NT2/D1 (cell line): ENCODE results near the gene BATF3.

Experiments used
- SUZ12 ChIP-seq: IDR thresholded peaks from 2 replicates; pipeline ENCODE4 v1.6.1; 2011; ENCODE audit not compliant: insufficient read length, insufficient read depth; ENCODE audit errors: extremely low read depth
- YY1 ChIP-seq: IDR thresholded peaks from 2 replicates; pipeline ENCODE4 v1.6.1; 2011; ENCODE audit not compliant: insufficient read length, insufficient read depth

DNA sequence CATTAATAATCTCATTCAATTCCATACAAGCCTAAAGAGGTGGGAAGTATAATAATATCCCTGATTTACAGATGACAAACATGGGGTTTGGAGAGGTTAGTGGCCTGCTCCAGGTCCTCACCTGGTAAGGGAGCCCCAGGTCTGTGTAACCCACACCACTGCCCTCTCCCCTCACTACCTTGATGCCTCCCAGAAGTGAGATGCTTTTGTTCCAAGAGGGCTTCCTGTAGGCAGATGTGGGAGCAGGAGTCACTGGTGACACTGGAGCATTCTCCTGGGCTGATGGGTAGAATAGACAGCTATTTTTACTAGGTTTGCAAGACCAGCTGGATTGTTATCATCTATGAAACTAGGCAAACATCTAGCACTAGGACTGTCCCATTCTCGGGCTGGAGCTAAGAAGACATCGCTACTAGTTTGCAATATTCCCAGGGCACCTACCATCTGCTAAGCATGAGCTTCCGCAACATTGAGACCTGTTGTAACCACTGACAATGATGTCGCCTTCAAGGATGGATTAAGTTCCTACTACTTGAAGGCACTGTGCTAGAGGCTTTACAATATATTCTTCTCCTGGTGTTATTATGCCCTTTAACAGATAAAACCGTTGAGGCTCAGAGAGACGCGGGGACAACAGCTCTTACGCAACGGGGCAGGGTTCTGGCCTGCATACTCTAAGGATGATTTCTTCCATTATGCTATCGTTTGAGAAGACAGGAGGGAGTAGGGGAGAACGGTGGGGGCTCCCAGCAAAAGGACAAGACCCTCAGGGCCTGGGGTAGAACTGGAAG lies 35.0 kb downstream of the BATF3 start:
- TF ChIP-seq SUZ12 (no peak), YY1 (no peak)
